SK-N-SH treated with all-trans-retinoic acid at 6 μM for 48 hours (cell line): ENCODE measurements around the gene CHCHD6.
"Not testable (repeated sequence)": the region's sequence is repeated elsewhere in the genome, so short reads cannot be mapped to it uniquely, and the experiment has no call there.

Experiments used
- ATAC-seq: fragments of 200-7000 bp; cut with Tn5 transposase; 3 replicates; pipeline ENCODE4 v1.9.1; 2020; ENCODE audit warnings: mild to moderate bottlenecking, moderate library complexity
- ARNTL ChIP-seq: fragments of 450-650 bp; formaldehyde crosslinking; IDR thresholded peaks from 2 replicates; pipeline ENCODE4 v1.5.0; 2020; ENCODE audit warnings: low read depth, mild to moderate bottlenecking, moderate library complexity, borderline replicate concordance
- BACH2 ChIP-seq: fragments of 250-450 bp; sonication (Bioruptor Pico); IDR thresholded peaks from 2 replicates; pipeline ENCODE4 v1.9.0; 2021; ENCODE audit warnings: mild to moderate bottlenecking, borderline replicate concordance
- CSDC2 ChIP-seq: fragments of 250-450 bp; sonication (Bioruptor Pico); IDR thresholded peaks from 2 replicates; pipeline ENCODE4 v1.5.0; 2020; ENCODE audit warnings: mild to moderate bottlenecking, moderate library complexity
- ISL1 ChIP-seq: fragments of 250-450 bp; sonication (Bioruptor Pico); IDR thresholded peaks from 2 replicates; pipeline ENCODE4 v2.1.2; 2022; ENCODE audit warnings: mild to moderate bottlenecking, moderate library complexity
- PPARA ChIP-seq: fragments of 250-450 bp; sonication (Bioruptor Pico); IDR thresholded peaks from 2 replicates; pipeline ENCODE4 v1.5.0; 2020; ENCODE audit warnings: mild to moderate bottlenecking, borderline replicate concordance
- RARB ChIP-seq: fragments of 250-450 bp; sonication (Bioruptor Pico); IDR thresholded peaks from 2 replicates; pipeline ENCODE4 v1.8.0; 2021; ENCODE audit warnings: mild to moderate bottlenecking, moderate library complexity
- SNAI2 ChIP-seq: fragments of 250-450 bp; sonication (Bioruptor Pico); IDR thresholded peaks from 2 replicates; pipeline ENCODE4 v1.5.0; 2020; ENCODE audit warnings: mild to moderate bottlenecking, moderate library complexity
- TCF4 ChIP-seq: fragments of 250-450 bp; sonication (Bioruptor Pico); IDR thresholded peaks from 2 replicates; pipeline ENCODE4 v1.8.0; 2021; ENCODE audit warnings: mild to moderate bottlenecking, moderate library complexity, borderline replicate concordance
- TOX ChIP-seq: fragments of 250-450 bp; sonication (Bioruptor Pico); IDR thresholded peaks from 2 replicates; pipeline ENCODE4 v1.8.0; 2021; ENCODE audit warnings: mild to moderate bottlenecking, moderate library complexity, borderline replicate concordance
- ZC3H10 ChIP-seq: fragments of 250-450 bp; sonication (Bioruptor Pico); IDR thresholded peaks from 2 replicates; pipeline ENCODE4 v1.5.1; 2021; ENCODE audit warnings: mild to moderate bottlenecking, moderate library complexity
- ZFP3 ChIP-seq: fragments of 250-450 bp; sonication (Bioruptor Pico); IDR thresholded peaks from 2 replicates; pipeline ENCODE4 v1.5.0; 2020; ENCODE audit warnings: mild to moderate bottlenecking, moderate library complexity
- ZFP30 ChIP-seq: fragments of 450-650 bp; formaldehyde crosslinking; IDR thresholded peaks from 2 replicates; pipeline ENCODE4 v1.5.0; 2022; ENCODE audit warnings: mild to moderate bottlenecking, moderate library complexity
- ZNF565 ChIP-seq: fragments of 450-650 bp; formaldehyde crosslinking; conservative IDR thresholded peaks from 2 replicates; pipeline ENCODE4 v1.5.0; 2020; ENCODE audit warnings: low read depth, mild to moderate bottlenecking, moderate library complexity
- ZNF70 ChIP-seq: fragments of 450-650 bp; formaldehyde crosslinking; IDR thresholded peaks from 2 replicates; pipeline ENCODE4 v1.5.0; 2020; ENCODE audit warnings: mild to moderate bottlenecking, moderate library complexity
- ZNF8 ChIP-seq: fragments of 450-650 bp; formaldehyde crosslinking; IDR thresholded peaks from 2 replicates; pipeline ENCODE4 v1.5.0; 2020; ENCODE audit warnings: mild to moderate bottlenecking, moderate library complexity
- TF ChIP-seq, protein P1 (sequence below): fragments of 250-450 bp; sonication (Bioruptor Pico); IDR thresholded peaks from 2 replicates; pipeline ENCODE4 v1.5.1; 2021; ENCODE audit warnings: mild to moderate bottlenecking, moderate library complexity
- TF ChIP-seq, protein P2 (sequence below): fragments of 250-450 bp; sonication (Bioruptor Pico); IDR thresholded peaks from 2 replicates; pipeline ENCODE4 v1.5.0; 2020; ENCODE audit warnings: mild to moderate bottlenecking, moderate library complexity
- TF ChIP-seq, protein P3 (sequence below): fragments of 250-450 bp; sonication (Bioruptor Pico); IDR thresholded peaks from 2 replicates; pipeline ENCODE4 v1.8.0; 2020; ENCODE audit warnings: mild to moderate bottlenecking, moderate library complexity, borderline replicate concordance
- TF ChIP-seq, protein P4 (sequence below): fragments of 250-450 bp; sonication (Bioruptor Pico); IDR thresholded peaks from 2 replicates; pipeline ENCODE4 v1.8.0; 2021; ENCODE audit warnings: low read depth, mild to moderate bottlenecking, moderate library complexity, borderline replicate concordance

Gene CHCHD6

DNA sequence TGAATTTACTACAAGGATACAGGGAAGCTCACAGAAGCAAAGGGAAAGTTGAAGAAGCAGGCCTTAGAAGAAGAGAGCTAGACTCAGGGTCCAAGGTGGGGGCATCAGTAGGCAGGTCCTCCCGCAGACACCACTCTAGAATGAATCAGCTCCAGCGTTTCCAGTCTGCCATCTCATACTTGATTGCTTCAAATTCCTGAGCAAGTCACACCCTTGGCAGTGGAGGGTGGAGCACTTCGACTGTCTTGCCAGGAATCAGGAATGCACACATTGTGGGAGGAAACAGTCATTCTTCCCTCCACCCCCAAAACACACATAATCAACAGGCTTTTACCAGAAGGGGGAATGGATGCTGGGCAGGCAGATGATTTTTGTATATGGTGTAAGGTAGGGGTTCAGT, 78.5 kb downstream of the CHCHD6 start:
- TF ChIP-seq, protein P1, sequence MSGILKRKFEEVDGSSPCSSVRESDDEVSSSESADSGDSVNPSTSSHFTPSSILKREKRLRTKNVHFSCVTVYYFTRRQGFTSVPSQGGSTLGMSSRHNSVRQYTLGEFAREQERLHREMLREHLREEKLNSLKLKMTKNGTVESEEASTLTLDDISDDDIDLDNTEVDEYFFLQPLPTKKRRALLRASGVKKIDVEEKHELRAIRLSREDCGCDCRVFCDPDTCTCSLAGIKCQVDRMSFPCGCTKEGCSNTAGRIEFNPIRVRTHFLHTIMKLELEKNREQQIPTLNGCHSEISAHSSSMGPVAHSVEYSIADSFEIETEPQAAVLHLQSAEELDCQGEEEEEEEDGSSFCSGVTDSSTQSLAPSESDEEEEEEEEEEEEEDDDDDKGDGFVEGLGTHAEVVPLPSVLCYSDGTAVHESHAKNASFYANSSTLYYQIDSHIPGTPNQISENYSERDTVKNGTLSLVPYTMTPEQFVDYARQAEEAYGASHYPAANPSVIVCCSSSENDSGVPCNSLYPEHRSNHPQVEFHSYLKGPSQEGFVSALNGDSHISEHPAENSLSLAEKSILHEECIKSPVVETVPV, result no peak
- TF ChIP-seq, protein P2, sequence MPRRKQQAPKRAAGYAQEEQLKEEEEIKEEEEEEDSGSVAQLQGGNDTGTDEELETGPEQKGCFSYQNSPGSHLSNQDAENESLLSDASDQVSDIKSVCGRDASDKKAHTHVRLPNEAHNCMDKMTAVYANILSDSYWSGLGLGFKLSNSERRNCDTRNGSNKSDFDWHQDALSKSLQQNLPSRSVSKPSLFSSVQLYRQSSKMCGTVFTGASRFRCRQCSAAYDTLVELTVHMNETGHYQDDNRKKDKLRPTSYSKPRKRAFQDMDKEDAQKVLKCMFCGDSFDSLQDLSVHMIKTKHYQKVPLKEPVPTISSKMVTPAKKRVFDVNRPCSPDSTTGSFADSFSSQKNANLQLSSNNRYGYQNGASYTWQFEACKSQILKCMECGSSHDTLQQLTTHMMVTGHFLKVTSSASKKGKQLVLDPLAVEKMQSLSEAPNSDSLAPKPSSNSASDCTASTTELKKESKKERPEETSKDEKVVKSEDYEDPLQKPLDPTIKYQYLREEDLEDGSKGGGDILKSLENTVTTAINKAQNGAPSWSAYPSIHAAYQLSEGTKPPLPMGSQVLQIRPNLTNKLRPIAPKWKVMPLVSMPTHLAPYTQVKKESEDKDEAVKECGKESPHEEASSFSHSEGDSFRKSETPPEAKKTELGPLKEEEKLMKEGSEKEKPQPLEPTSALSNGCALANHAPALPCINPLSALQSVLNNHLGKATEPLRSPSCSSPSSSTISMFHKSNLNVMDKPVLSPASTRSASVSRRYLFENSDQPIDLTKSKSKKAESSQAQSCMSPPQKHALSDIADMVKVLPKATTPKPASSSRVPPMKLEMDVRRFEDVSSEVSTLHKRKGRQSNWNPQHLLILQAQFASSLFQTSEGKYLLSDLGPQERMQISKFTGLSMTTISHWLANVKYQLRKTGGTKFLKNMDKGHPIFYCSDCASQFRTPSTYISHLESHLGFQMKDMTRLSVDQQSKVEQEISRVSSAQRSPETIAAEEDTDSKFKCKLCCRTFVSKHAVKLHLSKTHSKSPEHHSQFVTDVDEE (CRISPR knock-in tag), result no peak
- TF ChIP-seq RARB (no peak), ARNTL (CRISPR knock-in tag) (no peak), SNAI2 (CRISPR knock-in tag) (no peak), ZC3H10 (CRISPR knock-in tag) (no peak), ISL1 (CRISPR knock-in tag) (no peak)
- peak; percentile 82 for ATAC-seq

DNA sequence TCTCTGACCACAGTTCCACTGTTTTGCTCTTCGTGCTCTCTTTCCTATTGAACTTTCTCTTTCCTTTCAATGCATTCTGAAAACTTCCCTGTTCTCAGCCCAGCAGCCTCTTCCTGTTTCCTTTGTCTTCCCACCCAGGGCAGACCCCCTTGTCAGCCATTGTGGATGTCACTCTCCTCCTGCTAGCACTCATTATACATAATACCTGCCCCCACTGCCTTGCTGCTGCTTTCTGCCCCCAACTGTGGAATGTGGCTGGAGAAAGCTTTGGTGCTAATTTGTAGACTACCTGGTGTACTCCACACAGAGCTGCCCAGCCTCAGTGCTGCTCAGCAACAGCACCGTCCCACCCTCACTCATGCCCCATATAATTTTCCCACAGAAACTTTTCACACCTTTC, 80.2 kb downstream of the CHCHD6 start:
- TF ChIP-seq ZFP30 (CRISPR knock-in tag), result no peak
- TF ChIP-seq TCF4, result no peak
- TF ChIP-seq SNAI2 (CRISPR knock-in tag), result no peak
- TF ChIP-seq, protein P3, sequence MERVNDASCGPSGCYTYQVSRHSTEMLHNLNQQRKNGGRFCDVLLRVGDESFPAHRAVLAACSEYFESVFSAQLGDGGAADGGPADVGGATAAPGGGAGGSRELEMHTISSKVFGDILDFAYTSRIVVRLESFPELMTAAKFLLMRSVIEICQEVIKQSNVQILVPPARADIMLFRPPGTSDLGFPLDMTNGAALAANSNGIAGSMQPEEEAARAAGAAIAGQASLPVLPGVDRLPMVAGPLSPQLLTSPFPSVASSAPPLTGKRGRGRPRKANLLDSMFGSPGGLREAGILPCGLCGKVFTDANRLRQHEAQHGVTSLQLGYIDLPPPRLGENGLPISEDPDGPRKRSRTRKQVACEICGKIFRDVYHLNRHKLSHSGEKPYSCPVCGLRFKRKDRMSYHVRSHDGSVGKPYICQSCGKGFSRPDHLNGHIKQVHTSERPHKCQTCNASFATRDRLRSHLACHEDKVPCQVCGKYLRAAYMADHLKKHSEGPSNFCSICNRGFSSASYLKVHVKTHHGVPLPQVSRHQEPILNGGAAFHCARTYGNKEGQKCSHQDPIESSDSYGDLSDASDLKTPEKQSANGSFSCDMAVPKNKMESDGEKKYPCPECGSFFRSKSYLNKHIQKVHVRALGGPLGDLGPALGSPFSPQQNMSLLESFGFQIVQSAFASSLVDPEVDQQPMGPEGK, result no peak
- no peak for TF ChIP-seq ZNF8 (CRISPR knock-in tag)
- TF ChIP-seq RARB, result no peak
- no peak for TF ChIP-seq ARNTL (CRISPR knock-in tag)
- TF ChIP-seq, protein P2 (CRISPR knock-in tag), result no peak
- no peak for TF ChIP-seq TOX (CRISPR knock-in tag)
- TF ChIP-seq BACH2, result no peak
- TF ChIP-seq, protein P1, result no peak
- no peak for TF ChIP-seq ZFP3 (CRISPR knock-in tag)
- no peak for TF ChIP-seq ZNF70 (CRISPR knock-in tag)
- no peak for TF ChIP-seq ZNF565 (CRISPR knock-in tag)
- TF ChIP-seq CSDC2 (CRISPR knock-in tag), result no peak
- no peak for TF ChIP-seq ISL1 (CRISPR knock-in tag)
- no peak for ATAC-seq

DNA sequence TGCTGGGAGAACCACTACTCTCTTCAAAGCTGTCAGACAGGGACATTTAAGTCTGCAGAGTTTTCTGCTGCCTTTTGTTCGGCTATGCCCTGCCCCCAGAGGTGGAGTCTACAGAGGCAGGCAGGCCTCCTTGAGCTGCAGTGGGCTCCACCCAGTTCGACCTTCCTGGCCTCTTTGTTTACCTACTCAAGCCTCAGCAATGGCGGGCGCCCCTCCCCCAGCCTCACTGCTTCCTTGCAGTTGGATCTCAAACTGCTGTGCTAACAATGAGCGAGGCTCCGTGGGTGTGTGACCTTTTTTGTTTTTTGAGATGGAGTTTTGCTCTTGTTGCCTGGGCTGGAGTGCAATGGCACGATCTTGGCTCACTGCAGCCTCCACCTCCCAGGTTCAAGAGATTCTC, 87.3 kb downstream of the CHCHD6 start:
- ATAC-seq, result not testable (repeated sequence)

DNA sequence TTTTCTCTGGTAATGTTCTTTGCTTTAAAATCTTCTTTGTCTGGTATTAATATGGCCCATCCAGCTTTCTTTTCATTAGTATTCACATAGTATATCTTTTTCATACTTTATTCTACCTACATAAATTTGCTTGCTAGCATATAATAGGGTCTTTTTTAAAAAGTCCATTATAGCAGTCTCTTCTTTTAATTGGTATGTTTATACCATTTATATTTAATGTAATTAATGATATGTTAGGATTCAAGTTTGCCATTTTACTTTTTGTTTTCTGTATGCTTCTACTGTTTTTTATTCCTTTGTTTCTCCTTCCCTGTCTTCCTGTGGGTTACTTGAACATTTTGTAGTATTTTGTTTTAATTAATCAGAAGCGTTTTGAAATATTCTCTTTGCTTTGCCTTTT, 89.0 kb downstream of the CHCHD6 start:
- ATAC-seq, result no peak
- no peak for TF ChIP-seq ISL1 (CRISPR knock-in tag)
- no peak for TF ChIP-seq ARNTL (CRISPR knock-in tag)
- TF ChIP-seq, protein P4, sequence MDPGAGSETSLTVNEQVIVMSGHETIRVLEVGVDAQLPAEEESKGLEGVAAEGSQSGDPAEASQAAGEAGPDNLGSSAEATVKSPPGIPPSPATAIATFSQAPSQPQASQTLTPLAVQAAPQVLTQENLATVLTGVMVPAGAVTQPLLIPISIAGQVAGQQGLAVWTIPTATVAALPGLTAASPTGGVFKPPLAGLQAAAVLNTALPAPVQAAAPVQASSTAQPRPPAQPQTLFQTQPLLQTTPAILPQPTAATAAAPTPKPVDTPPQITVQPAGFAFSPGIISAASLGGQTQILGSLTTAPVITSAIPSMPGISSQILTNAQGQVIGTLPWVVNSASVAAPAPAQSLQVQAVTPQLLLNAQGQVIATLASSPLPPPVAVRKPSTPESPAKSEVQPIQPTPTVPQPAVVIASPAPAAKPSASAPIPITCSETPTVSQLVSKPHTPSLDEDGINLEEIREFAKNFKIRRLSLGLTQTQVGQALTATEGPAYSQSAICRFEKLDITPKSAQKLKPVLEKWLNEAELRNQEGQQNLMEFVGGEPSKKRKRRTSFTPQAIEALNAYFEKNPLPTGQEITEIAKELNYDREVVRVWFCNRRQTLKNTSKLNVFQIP (CRISPR knock-in tag), result no peak
- TF ChIP-seq ZNF70 (CRISPR knock-in tag), result no peak
- no peak for TF ChIP-seq TOX (CRISPR knock-in tag)
- TF ChIP-seq, protein P1, result no peak
- TF ChIP-seq SNAI2 (CRISPR knock-in tag), result no peak
- TF ChIP-seq CSDC2 (CRISPR knock-in tag), result no peak
- TF ChIP-seq BACH2, result no peak
- TF ChIP-seq PPARA (CRISPR knock-in tag), result no peak
- TF ChIP-seq, protein P3, result no peak
- TF ChIP-seq ZC3H10 (CRISPR knock-in tag), result no peak
- no peak for TF ChIP-seq RARB
